Smooth muscle cell (in vitro differentiated cells): Measurements from ENCODE around the gene PLPPR1. TPM values are rescaled to one million over a fixed set of nuclear protein-coding genes. Genes with fewer than 3 reads are reported as not detected.

Experiments used
- DNase-seq: peaks from one replicate; lab custom pipeline; 2025; ENCODE audit not compliant: unreplicated experiment; lab: John Stamatoyannopoulos, UW
- H2AFZ ChIP-seq: fragments of 200-600 bp; sonication (generic); 2 replicates; pipeline ENCODE4 v1.6.0; 2016; ENCODE audit warnings: antibody characterized with exemption, low read depth, mild to moderate bottlenecking
- H3F3A ChIP-seq: fragments of 200-600 bp; sonication (generic); 2 replicates; pipeline ENCODE4 v1.6.0; 2017; ENCODE audit warnings: antibody characterized with exemption, low read depth
- H3K27ac ChIP-seq: fragments of 200-600 bp; sonication (generic); 2 replicates; pipeline ENCODE4 v1.5.1; 2016; ENCODE audit warnings: low read depth, mild to moderate bottlenecking
- H3K27me3 ChIP-seq: fragments of 200-600 bp; sonication (generic); 2 replicates; pipeline ENCODE4 v1.6.1; 2016; ENCODE audit warnings: low read depth, mild to moderate bottlenecking
- H3K36me3 ChIP-seq: fragments of 200-600 bp; sonication (generic); 2 replicates; pipeline ENCODE4 v1.5.1; 2016; ENCODE audit warnings: low read depth
- H3K4me1 ChIP-seq: fragments of 200-600 bp; sonication (generic); 2 replicates; pipeline ENCODE4 v1.5.1; 2016; ENCODE audit warnings: low read depth
- H3K4me2 ChIP-seq: fragments of 200-600 bp; sonication (generic); 2 replicates; pipeline ENCODE4 v1.6.0; 2016; ENCODE audit warnings: mild to moderate bottlenecking
- H3K4me3 ChIP-seq: fragments of 200-600 bp; sonication (generic); 2 replicates; pipeline ENCODE4 v1.5.1; 2016; ENCODE audit warnings: mild to moderate bottlenecking
- H3K79me2 ChIP-seq: fragments of 200-600 bp; sonication (generic); 2 replicates; pipeline ENCODE4 v1.6.0; 2016; ENCODE audit warnings: low read depth, mild to moderate bottlenecking
- H3K9ac ChIP-seq: fragments of 200-600 bp; sonication (generic); 2 replicates; pipeline ENCODE4 v1.6.0; 2016; ENCODE audit warnings: low read depth
- H3K9me3 ChIP-seq: fragments of 200-600 bp; sonication (generic); replicated peaks from 2 replicates; pipeline ENCODE4 v1.5.1; 2016; ENCODE audit warnings: low read depth
- H4K20me1 ChIP-seq: fragments of 200-600 bp; sonication (generic); 2 replicates; pipeline ENCODE4 v1.6.0; 2016; ENCODE audit warnings: low read depth
- CTCF ChIP-seq: fragments of 200-600 bp; sonication (generic); IDR thresholded peaks from 2 replicates; pipeline ENCODE4 v1.5.1; 2017; ENCODE audit warnings: borderline replicate concordance, mild to moderate bottlenecking, antibody characterized with exemption; ENCODE audit not compliant: insufficient read depth, poor library complexity, severe bottlenecking
- WGBS: methylation state at CpG from one replicate; pipeline ENCODE4 v1.1.7; 2016; ENCODE audit warnings: low lambda C conversion rate; 5-methylcytosine and 5-hydroxymethylcytosine counted together
- polyA plus RNA-seq: library from polyadenylated mRNA; unstranded; fragments of >200 nt; fragmentation: Nextera tagmentation; extraction: Ambion mirVana; gene quantifications from 2 replicates; pipeline ENCODE4 v1.2.1, GENCODE V29; 2016
- total RNA-seq: library from RNA; depleted of rRNA; stranded (reverse); fragments of >200 nt; gene quantifications from 2 replicates; pipeline ENCODE4 v1.2.3, GENCODE V29; 2014

Gene PLPPR1
- total and polyA plus RNA-seq, 2 experiments from 2014 or later, result not detected

GRCh38 chr9:101341958-101342357, 313.4 kb downstream of the PLPPR1 start:
- H3K4me2 ChIP-seq, result no peak overlapping the region
- no peaks in the 10 kb centered on the region for H4K20me1 ChIP-seq
- H3K36me3 ChIP-seq, result no peaks in the 10 kb centered on the region

GRCh38 chr9:101342595-101342994, 314.1 kb downstream of the PLPPR1 start:
- 97% methylated on average over 1 of the region's 1 CpG for WGBS

More at GRCh38 chr9:101341958-101342357, 313.4 kb downstream of the PLPPR1 start:
- no peaks in the 10 kb centered on the region for H3K27me3 ChIP-seq
- H3F3A ChIP-seq, result no peaks in the 10 kb centered on the region
- no peak overlapping the region for H2AFZ ChIP-seq
- H3K9me3 ChIP-seq, result no peaks in the 10 kb centered on the region
- no peak overlapping the region for H3K27ac ChIP-seq
- H3K9ac ChIP-seq, result no peak overlapping the region
- no peaks in the 10 kb centered on the region for H3K79me2 ChIP-seq
- no peaks in the 10 kb centered on the region for H3K4me1 ChIP-seq
- no peak overlapping the region for H3K4me3 ChIP-seq
- TF ChIP-seq CTCF, result no peak
- DNase-seq, result no peak

GRCh38 chr9:101350285-101350684, 321.8 kb downstream of the PLPPR1 start:
- no peaks in the 10 kb centered on the region for H3K4me1 ChIP-seq

More at GRCh38 chr9:101342595-101342994, 314.1 kb downstream of the PLPPR1 start:
- no peak for DNase-seq
- no peaks in the 10 kb centered on the region for H4K20me1 ChIP-seq
- H2AFZ ChIP-seq, result no peak overlapping the region
- H3K27ac ChIP-seq, result no peak overlapping the region
- H3K9me3 ChIP-seq, result no peaks in the 10 kb centered on the region
- no peaks in the 10 kb centered on the region for H3K27me3 ChIP-seq
- no peaks in the 10 kb centered on the region for H3K4me1 ChIP-seq
- no peaks in the 10 kb centered on the region for H3F3A ChIP-seq
- no peaks in the 10 kb centered on the region for H3K79me2 ChIP-seq
- no peak overlapping the region for H3K4me2 ChIP-seq
- no peak overlapping the region for H3K4me3 ChIP-seq
- H3K9ac ChIP-seq, result no peak overlapping the region
- H3K36me3 ChIP-seq, result no peaks in the 10 kb centered on the region
- TF ChIP-seq CTCF, result no peak

More at GRCh38 chr9:101350285-101350684, 321.8 kb downstream of the PLPPR1 start:
- Histone ChIP-seq H4K20me1 (no peaks in the 10 kb centered on the region), H3F3A (no peaks in the 10 kb centered on the region), H3K4me2 (no peak overlapping the region), H3K79me2 (no peaks in the 10 kb centered on the region), H3K36me3 (no peaks in the 10 kb centered on the region), H3K9ac (no peak overlapping the region), H3K27me3 (no peaks in the 10 kb centered on the region), H3K9me3 (no peaks in the 10 kb centered on the region), H2AFZ (no peak overlapping the region), H3K27ac (no peak overlapping the region), H3K4me3 (no peak overlapping the region)
- no peak for TF ChIP-seq CTCF
- WGBS, result 96% methylated on average over 1 of the region's 1 CpG
- DNase-seq, result no peak
